GM12878 (cell line): ENCODE measurements around the gene RIPK3. TPM values are rescaled to one million over a fixed set of nuclear protein-coding genes. Genes with fewer than 3 reads are reported as not detected.
A peak's percentile ranks its signal among the peaks of the same experiment; 100 is the strongest.

Experiments
- CBFB ChIP-seq: IDR thresholded peaks from 2 replicates; pipeline ENCODE4 v1.6.1; 2016; ENCODE audit warnings: antibody characterized with exemption, low read depth
- JUND ChIP-seq: IDR thresholded peaks from 2 replicates; pipeline ENCODE4 v1.6.1; 2012; ENCODE audit warnings: low read depth, mild to moderate bottlenecking, low read length, improper control_type of control experiment, moderate library complexity
- RUNX3 ChIP-seq: IDR thresholded peaks from 2 replicates; pipeline ENCODE4 v1.6.1; 2012; ENCODE audit warnings: low read length, inconsistent platforms
- SKIL ChIP-seq: fragments of 450-650 bp; IDR thresholded peaks from 2 replicates; pipeline ENCODE4 v1.6.1; 2017; ENCODE audit warnings: mild to moderate bottlenecking, low read depth, inconsistent platforms; ENCODE audit not compliant: poor library complexity, severe bottlenecking
- SMARCA5 ChIP-seq: fragments of 450-650 bp; IDR thresholded peaks from 2 replicates; pipeline ENCODE4 v1.6.1; 2017; ENCODE audit warnings: mild to moderate bottlenecking
- SP1 ChIP-seq: IDR thresholded peaks from one replicate; pipeline ENCODE4 v1.6.1; 2011; ENCODE audit warnings: low read depth, low read length
- ZNF687 ChIP-seq: fragments of 450-650 bp; IDR thresholded peaks from 2 replicates; pipeline ENCODE4 v1.6.1; 2017; ENCODE audit warnings: mild to moderate bottlenecking, moderate library complexity
- polyA plus RNA-seq, 11 experiments: library from polyadenylated mRNA; depleted of rRNA in 4 of 11; unstranded in 6 of 11; stranded (reverse) in 5 of 11; fragments of >200 nt; fragmentation: Nextera tagmentation in 4 of 11; fragmentation: Illumina TruSeq in 1 of 11; extraction: Ambion mirVana in 4 of 11; extraction: Trizol in 1 of 11; gene quantifications; 1 replicate in 1 of 11; 2 replicates in 10 of 11; pipeline versions ENCODE4 v1.2.1 to v1.2.3, GENCODE V29; 2011 to 2016; ENCODE audit warnings: inconsistent platforms in 2 of 11, missing spikeins in 2 of 11, low read depth in 1 of 11
- total RNA-seq, 4 experiments: library from RNA; depleted of rRNA in 3 of 4; stranded (reverse); fragments of >200 nt in 3 of 4; fragmentation: Illumina TruSeq in 1 of 4; extraction: Trizol in 1 of 4; gene quantifications; 2 replicates each; pipeline versions ENCODE4 v1.2.1 to v1.2.3, GENCODE V29; 2013 to 2021
- TF ChIP-seq, protein P1 (sequence below): fragments of 450-650 bp; IDR thresholded peaks from 2 replicates; pipeline ENCODE4 v1.6.1; 2014; ENCODE audit warnings: mild to moderate bottlenecking

RIPK3 gene
- total and polyA plus RNA-seq, 10 of the 15 experiments (the other 5 are each of a cell fraction or from before 2014, with no cell fraction given), result 2.0 to 13.6 (median 8.1) TPM

DNA sequence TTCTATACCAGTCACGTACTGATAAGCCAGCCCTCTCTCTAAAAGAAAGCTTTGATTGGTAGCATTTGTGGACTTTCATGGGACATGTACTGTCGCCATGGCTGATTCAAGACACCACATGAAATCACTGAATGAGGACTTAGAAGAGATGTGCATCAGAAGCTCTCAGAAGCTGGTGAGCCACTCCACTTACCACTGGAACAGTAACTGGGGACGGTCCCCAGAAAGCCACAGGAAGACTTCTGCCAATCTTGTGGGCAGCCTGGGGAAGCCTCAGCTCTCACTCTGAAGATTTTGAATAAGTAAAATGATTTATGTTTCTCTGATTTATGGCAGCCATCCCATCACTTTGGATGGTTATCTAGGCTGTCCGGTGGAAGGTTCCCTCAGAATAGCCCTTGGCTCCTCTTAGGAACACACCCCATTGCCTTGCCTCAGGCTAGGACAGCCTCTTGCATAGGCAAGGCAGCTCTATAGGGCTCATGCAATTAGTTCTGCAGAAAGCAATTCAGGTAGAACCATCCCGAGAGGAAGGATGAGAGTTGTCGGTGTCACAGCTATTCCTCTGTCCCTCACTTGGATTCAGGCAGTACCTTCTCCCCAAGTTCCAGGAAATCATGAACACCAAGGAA is 50.0 kb downstream of the RIPK3 start (continued):
- TF ChIP-seq SKIL (peak; percentile 29), SP1 (no peak), CBFB (no peak), RUNX3 (peak; percentile 82), JUND (no peak), ZNF687 (no peak), SMARCA5 (no peak)
- TF ChIP-seq, protein P1, sequence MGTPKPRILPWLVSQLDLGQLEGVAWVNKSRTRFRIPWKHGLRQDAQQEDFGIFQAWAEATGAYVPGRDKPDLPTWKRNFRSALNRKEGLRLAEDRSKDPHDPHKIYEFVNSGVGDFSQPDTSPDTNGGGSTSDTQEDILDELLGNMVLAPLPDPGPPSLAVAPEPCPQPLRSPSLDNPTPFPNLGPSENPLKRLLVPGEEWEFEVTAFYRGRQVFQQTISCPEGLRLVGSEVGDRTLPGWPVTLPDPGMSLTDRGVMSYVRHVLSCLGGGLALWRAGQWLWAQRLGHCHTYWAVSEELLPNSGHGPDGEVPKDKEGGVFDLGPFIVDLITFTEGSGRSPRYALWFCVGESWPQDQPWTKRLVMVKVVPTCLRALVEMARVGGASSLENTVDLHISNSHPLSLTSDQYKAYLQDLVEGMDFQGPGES, result no peak
